ENCODE data around the gene PPP1R1C. TPM values are rescaled to one million over a fixed set of nuclear protein-coding genes. Genes with fewer than 3 reads are reported as not detected.
A peak's percentile ranks its signal among the peaks of the same experiment; 100 is the strongest.

The PPP1R1C gene
- total RNA-seq, 4 donors from 2014 or later: 0.78 to 2.8 TPM; not detected in 2

GRCh38 chr2:182133195-182133891 is 147.7 kb downstream of the PPP1R1C start:
- no peak overlapping the region for H3K27ac ChIP-seq
- WGBS, 2 donors: 75 to 85% methylated on average over 1 of the region's 1 CpG
- no peak overlapping the region for H3K4me3 ChIP-seq (replicated peaks in 1 of 3)
- H3K4me1 ChIP-seq: peaks cover 4 to 21% of the 10 kb centered on the region in 2 donors
- H3K36me3 ChIP-seq: no peaks in the 10 kb centered on the region
- intact Hi-C loops (cut with DNase I): no loop called here
- no peak for DNase-seq
- no peak for TF ChIP-seq POLR2A (IDR thresholded peaks at IDR 0.05)
- TF ChIP-seq CTCF (IDR thresholded peaks at IDR 0.05): no peak
- no peaks in the 10 kb centered on the region for H3K9me3 ChIP-seq
- H3K27me3 ChIP-seq: no peaks in the 10 kb centered on the region

- 71 to 78% methylated on average over 1 of the region's 1 CpG for WGBS, 2 donors
Measured at GRCh38 chr2:182134201-182134600, 148.5 kb downstream of the PPP1R1C start.

GRCh38 chr2:182142062-182142461 is 156.4 kb downstream of the PPP1R1C start:
- Histone ChIP-seq H3K4me1 (no peaks in the 10 kb centered on the region), H3K27me3 (no peaks in the 10 kb centered on the region), H3K27ac (no peak overlapping the region), H3K4me3 (replicated peaks in 1 of 3) (no peak overlapping the region), H3K36me3 (peaks cover 0 to 4% of the 10 kb centered on the region in 2 donors), H3K9me3 (no peaks in the 10 kb centered on the region)
- intact Hi-C loops (cut with DNase I): no loop called here
- no peak for DNase-seq
- 83 to 91% methylated on average over 6 of the region's 6 CpGs for WGBS, 2 donors
- TF ChIP-seq CTCF (IDR thresholded peaks at IDR 0.05): no peak
- no peak for TF ChIP-seq POLR2A (IDR thresholded peaks at IDR 0.05)

More at GRCh38 chr2:182134201-182134600, 148.5 kb downstream of the PPP1R1C start:
- Histone ChIP-seq H3K27ac (no peak overlapping the region), H3K9me3 (no peaks in the 10 kb centered on the region), H3K36me3 (no peaks in the 10 kb centered on the region), H3K4me1 (peaks cover 4 to 14% of the 10 kb centered on the region in 2 donors), H3K4me3 (replicated peaks in 1 of 3) (no peak overlapping the region), H3K27me3 (no peaks in the 10 kb centered on the region)
- no peak for DNase-seq
- intact Hi-C loops (cut with DNase I): no loop called here
- TF ChIP-seq POLR2A (IDR thresholded peaks at IDR 0.05): no peak
- TF ChIP-seq CTCF (IDR thresholded peaks at IDR 0.05): no peak

GRCh38 chr2:182144041-182144775 is 158.6 kb downstream of the PPP1R1C start:
- peaks cover 0 to 7% of the 10 kb centered on the region in 2 donors for H3K4me1 ChIP-seq
- TF ChIP-seq POLR2A (IDR thresholded peaks at IDR 0.05) (no peak), CTCF (IDR thresholded peaks at IDR 0.05) (no peak)
- intact Hi-C loops (cut with DNase I): no loop called here

GRCh38 chr2:182144776-182145165 is 159.1 kb downstream of the PPP1R1C start:
- no peak overlapping the region for H3K27ac ChIP-seq
- no peaks in the 10 kb centered on the region for H3K27me3 ChIP-seq
- intact Hi-C loops (cut with DNase I): no loop called here
- DNase-seq: peak in 1 of 2 donors; percentile 20
- TF ChIP-seq POLR2A (IDR thresholded peaks at IDR 0.05): no peak
- no peak for TF ChIP-seq CTCF (IDR thresholded peaks at IDR 0.05)
- no peak overlapping the region for H3K4me3 ChIP-seq (replicated peaks in 1 of 3)
- no peaks in the 10 kb centered on the region for H3K36me3 ChIP-seq
- peaks cover 0 to 7% of the 10 kb centered on the region in 2 donors for H3K4me1 ChIP-seq
- no peaks in the 10 kb centered on the region for H3K9me3 ChIP-seq
- 30 to 62% methylated on average over 1 of the region's 1 CpG for WGBS, 2 donors

More at GRCh38 chr2:182144041-182144775, 158.6 kb downstream of the PPP1R1C start:
- Histone ChIP-seq H3K27ac (no peak overlapping the region), H3K27me3 (no peaks in the 10 kb centered on the region), H3K36me3 (peaks cover 0 to 4% of the 10 kb centered on the region in 2 donors), H3K4me3 (replicated peaks in 1 of 3) (no peak overlapping the region), H3K9me3 (no peaks in the 10 kb centered on the region)
- no peak for DNase-seq
- WGBS, 2 donors: 79% methylated on average over 7 of the region's 7 CpGs
